Pericardium fibroblast (primary cell): ENCODE data around the gene UFSP1. TPM values are rescaled to one million over a fixed set of nuclear protein-coding genes. Genes with fewer than 3 reads are reported as not detected.

Source experiments
- total RNA-seq: library from RNA; depleted of rRNA; stranded (reverse); fragments of >200 nt; gene quantifications from 2 replicates; pipeline ENCODE4 v1.2.3, GENCODE V29; 2015

Gene UFSP1
- 5.7 and 6.0 TPM in 2 replicates for total RNA-seq

GRCh38 chr7:100888988-100889750 lies at the start of gene UFSP1:
TSS of gene UFSP1 (minus strand) at chr7:100889715. CDS start at chr7:100889271, 444 bp downstream.

GRCh38 chr7:100895701-100895955 lies 6.1 kb upstream of the UFSP1 start, which contains the start of gene ACHE:
TSS of gene ACHE (minus strand) at chr7:100895888. CDS start at chr7:100894232, 1,656 bp downstream.

DNA sequence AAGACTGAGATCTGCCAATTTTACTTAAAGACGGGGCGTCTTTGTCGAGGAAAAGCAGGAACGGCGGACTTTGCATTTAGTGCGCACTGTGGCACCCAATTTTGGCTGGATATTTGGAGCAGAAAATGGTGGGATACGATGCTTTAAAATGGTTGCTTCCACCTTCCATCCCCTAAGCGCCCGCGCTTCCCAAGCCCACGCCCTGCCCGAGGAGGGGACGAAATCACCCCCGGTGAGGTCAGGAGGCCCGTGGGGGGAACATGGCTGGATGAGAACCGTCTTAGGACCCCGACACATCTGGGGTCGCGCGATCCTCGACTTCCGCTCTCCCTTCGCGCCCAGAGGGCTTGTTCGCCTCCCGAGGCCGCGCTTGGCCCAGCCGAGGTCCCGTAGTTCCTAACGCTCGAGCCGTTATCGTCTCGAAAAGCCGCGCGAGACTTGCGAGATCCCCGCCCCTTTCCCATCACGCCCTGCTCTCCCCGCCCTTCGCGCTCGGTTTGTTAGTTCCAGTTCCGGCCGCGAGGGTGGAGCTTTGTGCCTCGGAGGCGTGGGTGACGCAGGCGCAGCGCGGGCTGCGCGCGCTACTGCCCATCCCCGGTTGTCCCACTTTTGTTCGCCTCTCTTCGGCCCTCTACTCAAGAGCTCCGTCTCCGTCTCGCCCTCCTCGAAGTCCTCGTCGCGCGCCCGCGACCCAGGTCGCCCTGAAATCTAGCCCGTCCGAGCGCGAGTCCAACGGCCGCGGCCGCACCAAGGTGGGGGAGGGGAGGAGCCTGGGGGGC lies 14.7 kb downstream of the UFSP1 start, which contains the start of gene SRRT:
TSS of gene SRRT (plus strand) at position 527 of the 779 bp plus-strand sequence. CDS start 488 bp downstream, outside the sequence.

DNA sequence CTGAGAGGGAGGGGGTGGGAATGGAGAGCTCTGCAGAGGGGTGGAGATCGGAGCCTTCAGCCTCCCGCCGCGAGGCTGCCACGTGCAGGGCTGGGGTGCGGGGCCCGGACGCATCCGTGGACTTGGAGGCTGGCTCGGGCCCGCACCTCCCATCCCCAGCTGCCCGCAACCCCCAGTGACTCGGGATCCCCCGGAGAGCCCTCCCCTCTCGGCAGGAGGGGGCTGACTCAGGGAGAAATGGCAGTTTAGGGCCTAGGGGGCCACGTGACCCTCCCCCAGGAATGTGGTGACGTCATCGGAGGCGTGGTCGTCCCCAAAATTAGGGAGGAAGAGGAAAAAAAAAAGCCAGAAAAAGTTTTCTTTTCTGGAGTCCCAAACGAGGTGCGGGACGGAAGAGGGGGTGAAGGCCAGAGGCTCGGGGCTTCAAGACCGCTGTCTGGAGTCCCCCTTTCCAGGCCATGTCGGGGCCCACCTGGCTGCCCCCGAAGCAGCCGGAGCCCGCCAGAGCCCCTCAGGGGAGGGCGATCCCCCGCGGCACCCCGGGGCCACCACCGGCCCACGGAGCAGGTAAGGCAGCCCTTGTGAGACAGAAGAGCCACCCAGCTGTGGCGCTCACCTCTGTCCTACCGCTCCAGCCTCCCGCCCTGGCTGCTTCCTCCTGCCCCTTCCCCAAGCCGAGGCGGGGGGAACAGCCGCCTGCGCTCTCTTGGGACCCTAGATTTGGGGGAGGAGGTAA lies 22.3 kb downstream of the UFSP1 start, which contains the start of gene TRIP6:
TSS of gene TRIP6 (plus strand) at position 348 of the 736 bp plus-strand sequence. CDS start at position 459, 111 bp downstream.

DNA sequence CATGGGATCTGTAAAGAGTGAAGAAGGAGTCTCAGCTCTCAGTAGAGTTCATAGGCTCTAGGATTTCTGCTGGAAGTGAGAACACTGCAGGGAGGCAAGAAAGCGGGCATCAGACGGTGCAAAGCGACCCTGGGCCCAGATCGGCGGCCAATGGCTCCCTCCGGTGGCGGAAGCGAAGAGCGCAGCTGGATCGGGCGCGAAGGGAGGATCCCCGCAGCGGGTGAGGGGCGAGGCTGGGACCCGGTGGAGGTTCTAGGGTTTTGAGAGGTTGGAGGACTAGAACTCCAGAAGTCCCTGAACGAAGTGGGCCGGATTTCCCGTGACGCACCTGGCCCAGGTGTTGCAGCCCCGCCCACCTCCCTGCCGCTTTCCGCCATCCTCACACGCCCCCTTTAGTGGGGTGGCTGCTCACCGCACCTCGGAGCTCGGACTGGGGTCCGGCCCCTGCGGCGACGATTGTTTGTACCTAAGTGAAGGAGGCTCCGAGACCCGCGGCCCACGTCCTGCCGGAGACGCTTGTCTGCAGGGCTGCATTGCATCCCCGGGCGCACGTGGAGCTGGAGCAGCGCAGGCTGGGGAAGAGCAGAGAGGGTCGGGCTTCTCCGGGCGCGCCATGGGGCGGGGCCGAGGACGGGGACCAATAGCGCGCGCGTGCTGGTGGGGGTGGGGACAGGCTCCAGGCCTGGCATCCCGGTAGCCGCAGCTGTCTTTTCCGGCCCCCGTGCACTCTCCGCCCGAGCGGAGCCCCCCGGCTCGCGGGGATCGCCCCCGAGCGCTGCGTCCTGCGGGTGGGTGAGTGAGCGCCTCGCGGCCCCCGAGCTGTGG lies 37.3 kb downstream of the UFSP1 start, which contains the start of gene SLC12A9:
TSS of gene SLC12A9 (plus strand) at position 666 of the 825 bp plus-strand sequence. CDS start 1,485 bp downstream, outside the sequence.

Other genes starting within 250 kb of the UFSP1 start
- gene TFR2, start 248.2 kb downstream of the UFSP1 start, total RNA-seq = 0.47 TPM in 1 of 2 replicates, not detected in the other
- gene ACTL6B, start 233.3 kb downstream of the UFSP1 start, total RNA-seq = not detected in 2 replicates
- 201 and 244 TPM in 2 replicates for gene GNB2, start 216.0 kb downstream of the UFSP1 start, total RNA-seq
- gene GIGYF1, start 195.5 kb downstream of the UFSP1 start, total RNA-seq = 13.8 and 18.6 TPM in 2 replicates
- gene POP7, start 183.6 kb downstream of the UFSP1 start, total RNA-seq = 25.4 and 34.2 TPM in 2 replicates
- not detected in 2 replicates for gene EPO, start 169.2 kb downstream of the UFSP1 start, total RNA-seq
- gene ZAN, start 156.1 kb downstream of the UFSP1 start, total RNA-seq = not detected in 2 replicates
- gene EPHB4, start 62.2 kb downstream of the UFSP1 start, total RNA-seq = 44.6 and 62.8 TPM in 2 replicates
- 21.1 and 25.7 TPM in 2 replicates for gene SLC12A9, start 37.0 kb downstream of the UFSP1 start, total RNA-seq
- 88.9 and 103 TPM in 2 replicates for gene TRIP6, start 22.3 kb downstream of the UFSP1 start, total RNA-seq
- 53.6 and 54.0 TPM in 2 replicates for gene SRRT, start 14.6 kb downstream of the UFSP1 start, total RNA-seq
- 0.35 and 1.6 TPM in 2 replicates for gene ACHE, start 6.2 kb upstream of the UFSP1 start, total RNA-seq
- not detected in 2 replicates for gene MUC3A, start 59.8 kb upstream of the UFSP1 start, total RNA-seq
- gene MUC12, start 79.8 kb upstream of the UFSP1 start, total RNA-seq = 0.35 TPM in 1 of 2 replicates, not detected in the other
- not detected in 2 replicates for gene MUC17, start 130.4 kb upstream of the UFSP1 start, total RNA-seq
- 9.3 and 11.8 TPM in 2 replicates for gene TRIM56, start 195.8 kb upstream of the UFSP1 start, total RNA-seq
- 375 and 1,123 TPM in 2 replicates for gene SERPINE1, start 237.4 kb upstream of the UFSP1 start, total RNA-seq